ENCODE data around the gene DAAM1.

DAAM1 gene

DNA sequence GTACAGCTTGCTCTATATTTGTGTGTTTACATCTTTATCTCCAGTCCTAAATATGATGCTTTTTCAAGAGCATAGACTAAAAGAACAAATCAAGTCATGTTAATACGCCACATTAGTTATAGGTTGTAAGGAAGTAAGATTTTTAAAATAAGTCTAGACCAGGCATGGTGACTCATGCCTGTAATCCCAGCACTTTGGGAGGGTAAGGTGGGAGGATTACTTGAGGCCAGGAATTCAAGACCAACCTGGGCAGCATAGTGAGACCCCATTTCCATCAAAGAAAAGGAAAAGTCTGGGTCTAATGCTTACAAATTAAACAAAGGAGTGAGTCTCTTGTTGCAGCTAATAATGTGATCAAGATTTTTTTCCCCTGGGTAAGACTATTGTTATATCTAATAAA is 157.9 kb downstream of the DAAM1 start:
- Histone ChIP-seq H2AFZ (ENCODE audit: low read depth, low read length) (no peak overlapping the region), H2BK15ac (ENCODE audit: low read depth, poor library complexity, severe bottlenecking) (no peak overlapping the region), H3K9ac (ENCODE audit: low read length) (no peak overlapping the region), H3K27ac (ENCODE audit: low read length, poor library complexity, severe bottlenecking) (no peak overlapping the region), H3K4me1 (ENCODE audit: control insufficient read depth, insufficient read depth, low read depth, low read length) (peaks cover 8% of the 10 kb centered on the region), H3K79me1 (replicated peaks; ENCODE audit: low read length, poor library complexity, severe bottlenecking) (no peaks in the 10 kb centered on the region), H3K23ac (ENCODE audit: low read length in 2 of 2) (no peak overlapping the region), H3K18ac (ENCODE audit: low read depth in 1 of 2, low read length in 2 of 2) (no peak overlapping the region), H3K14ac (ENCODE audit: low read length in 2 of 2) (no peak overlapping the region), H3K4me3 (ENCODE audit: insufficient read depth in 1 of 2, low read depth in 1 of 2, low read length in 2 of 2) (no peak overlapping the region), H2BK12ac (ENCODE audit: low read length in 2 of 2) (no peak overlapping the region), H3K9me3 (ENCODE audit: control insufficient read depth, low read length) (no peaks in the 10 kb centered on the region), H4K8ac (ENCODE audit: low read length) (no peak overlapping the region), H2BK5ac (ENCODE audit: low read depth, low read length, poor library complexity, severe bottlenecking) (no peak overlapping the region), H3K27me3 (ENCODE audit: control insufficient read depth in 1 of 2, insufficient read depth in 1 of 2, low read length in 2 of 2) (no peaks in the 10 kb centered on the region), H2BK120ac (ENCODE audit: low read depth, low read length) (no peak overlapping the region), H3K36me3 (ENCODE audit: control insufficient read depth in 1 of 2, insufficient read depth in 2 of 2, low read depth in 1 of 2, low read length in 2 of 2) (peaks cover 15 to 34% of the 10 kb centered on the region in 2 experiments), H3K4me2 (ENCODE audit: low read length, poor library complexity, severe bottlenecking) (no peak overlapping the region), H3K4ac (ENCODE audit: low read depth in 1 of 2, low read length in 2 of 2) (no peak overlapping the region), H4K91ac (ENCODE audit: low read length) (no peak overlapping the region), H2AK5ac (ENCODE audit: low read length, severe bottlenecking) (no peak overlapping the region)
- WGBS = 100% methylated on average over 1 of the region's 1 CpG
- no peak for DNase-seq

DNA sequence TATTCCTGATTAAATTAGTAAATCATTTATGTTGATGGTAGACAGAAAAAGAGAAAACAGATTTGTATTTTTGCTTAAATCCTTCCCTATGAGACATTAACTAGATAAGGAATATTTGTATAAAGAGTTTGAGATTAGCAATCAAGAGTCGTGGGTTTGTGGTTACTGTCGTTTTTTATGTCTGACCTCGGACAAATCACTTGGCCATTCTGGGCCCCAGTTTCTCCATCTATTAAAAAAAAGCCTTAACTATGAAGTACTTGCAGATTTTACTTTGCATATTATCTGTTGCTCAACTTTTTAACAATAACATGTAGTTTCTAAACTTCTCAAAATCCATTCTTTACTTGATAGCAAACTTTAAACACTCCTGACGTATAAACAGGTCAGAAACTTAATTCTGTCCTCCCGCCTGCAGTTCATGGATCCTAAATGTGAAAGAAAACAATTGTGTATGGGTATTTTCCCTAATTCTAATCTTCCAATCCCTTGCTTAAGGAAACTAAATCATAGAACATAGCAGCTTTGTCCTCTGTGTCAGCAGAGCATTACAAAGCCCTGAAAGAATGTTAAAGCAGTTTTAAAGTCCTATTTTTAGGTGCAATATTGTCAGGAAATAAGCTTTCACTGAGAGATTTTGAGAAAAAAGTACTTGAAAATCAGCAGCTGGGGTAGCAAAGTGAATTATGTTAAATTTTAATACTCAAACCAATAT is 158.5 kb downstream of the DAAM1 start:
- Histone ChIP-seq H2BK15ac (ENCODE audit: low read depth, poor library complexity, severe bottlenecking) (no peak overlapping the region), H3K36me3 (ENCODE audit: control insufficient read depth in 1 of 2, insufficient read depth in 2 of 2, low read depth in 1 of 2, low read length in 2 of 2) (peaks cover 17 to 34% of the 10 kb centered on the region in 2 experiments), H3K9ac (ENCODE audit: low read length) (peak overlapping the region; percentile 56), H2BK5ac (ENCODE audit: low read depth, low read length, poor library complexity, severe bottlenecking) (no peak overlapping the region), H4K91ac (ENCODE audit: low read length) (no peak overlapping the region), H3K27me3 (ENCODE audit: control insufficient read depth in 1 of 2, insufficient read depth in 1 of 2, low read length in 2 of 2) (no peaks in the 10 kb centered on the region), H3K23ac (ENCODE audit: low read length in 2 of 2) (no peak overlapping the region), H3K27ac (ENCODE audit: low read length, poor library complexity, severe bottlenecking) (no peak overlapping the region), H3K14ac (ENCODE audit: low read length in 2 of 2) (no peak overlapping the region), H2AFZ (ENCODE audit: low read depth, low read length) (no peak overlapping the region), H3K4me1 (ENCODE audit: control insufficient read depth, insufficient read depth, low read depth, low read length) (peaks cover 8% of the 10 kb centered on the region), H4K8ac (ENCODE audit: low read length) (no peak overlapping the region), H2BK12ac (ENCODE audit: low read length in 2 of 2) (no peak overlapping the region), H3K79me1 (replicated peaks; ENCODE audit: low read length, poor library complexity, severe bottlenecking) (no peaks in the 10 kb centered on the region), H2BK120ac (ENCODE audit: low read depth, low read length) (no peak overlapping the region), H3K4ac (ENCODE audit: low read depth in 1 of 2, low read length in 2 of 2) (no peak overlapping the region), H3K18ac (ENCODE audit: low read depth in 1 of 2, low read length in 2 of 2) (no peak overlapping the region), H2AK5ac (ENCODE audit: low read length, severe bottlenecking) (no peak overlapping the region), H3K4me3 (ENCODE audit: insufficient read depth in 1 of 2, low read depth in 1 of 2, low read length in 2 of 2) (no peak overlapping the region), H3K4me2 (ENCODE audit: low read length, poor library complexity, severe bottlenecking) (no peak overlapping the region), H3K9me3 (ENCODE audit: control insufficient read depth, low read length) (no peaks in the 10 kb centered on the region)
- DNase-seq = peak; percentile 40
- 83% methylated on average over 1 of the region's 5 CpGs for WGBS

DNA sequence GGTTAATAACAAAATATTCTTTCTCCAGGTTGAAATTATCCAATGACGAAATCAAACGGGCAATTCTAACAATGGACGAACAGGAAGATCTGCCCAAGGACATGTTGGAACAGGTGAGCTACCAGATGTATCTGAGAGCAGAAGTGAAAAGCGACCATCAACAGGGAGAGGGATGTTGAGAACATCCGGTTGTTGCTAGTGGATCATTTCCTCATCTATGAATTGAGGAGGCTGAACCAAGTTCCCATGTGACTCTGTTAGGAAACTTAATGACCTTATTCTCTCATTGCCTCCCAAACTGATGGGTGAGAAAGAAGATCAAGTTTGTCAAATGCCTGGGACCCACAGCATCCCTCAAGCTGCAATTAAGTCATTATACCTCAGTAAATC is 159.0 kb downstream of the DAAM1 start:
- Histone ChIP-seq H3K36me3 (ENCODE audit: control insufficient read depth in 1 of 2, insufficient read depth in 2 of 2, low read depth in 1 of 2, low read length in 2 of 2) (peaks cover 17 to 36% of the 10 kb centered on the region in 2 experiments), H4K8ac (ENCODE audit: low read length) (no peak overlapping the region), H3K27me3 (ENCODE audit: control insufficient read depth in 1 of 2, insufficient read depth in 1 of 2, low read length in 2 of 2) (no peaks in the 10 kb centered on the region), H3K4me3 (ENCODE audit: insufficient read depth in 1 of 2, low read depth in 1 of 2, low read length in 2 of 2) (no peak overlapping the region), H2BK5ac (ENCODE audit: low read depth, low read length, poor library complexity, severe bottlenecking) (no peak overlapping the region), H3K4me2 (ENCODE audit: low read length, poor library complexity, severe bottlenecking) (no peak overlapping the region), H3K9me3 (ENCODE audit: control insufficient read depth, low read length) (no peaks in the 10 kb centered on the region), H2AK5ac (ENCODE audit: low read length, severe bottlenecking) (no peak overlapping the region), H3K9ac (ENCODE audit: low read length) (peak overlapping the region; percentile 56), H3K79me1 (replicated peaks; ENCODE audit: low read length, poor library complexity, severe bottlenecking) (no peaks in the 10 kb centered on the region), H3K4me1 (ENCODE audit: control insufficient read depth, insufficient read depth, low read depth, low read length) (peaks cover 7% of the 10 kb centered on the region), H3K27ac (ENCODE audit: low read length, poor library complexity, severe bottlenecking) (no peak overlapping the region), H2BK15ac (ENCODE audit: low read depth, poor library complexity, severe bottlenecking) (no peak overlapping the region), H3K18ac (ENCODE audit: low read depth in 1 of 2, low read length in 2 of 2) (no peak overlapping the region), H3K4ac (ENCODE audit: low read depth in 1 of 2, low read length in 2 of 2) (no peak overlapping the region), H2BK120ac (ENCODE audit: low read depth, low read length) (no peak overlapping the region), H2AFZ (ENCODE audit: low read depth, low read length) (no peak overlapping the region), H4K91ac (ENCODE audit: low read length) (no peak overlapping the region), H2BK12ac (ENCODE audit: low read length in 2 of 2) (peak overlapping the region in 1 of 2 experiments; percentile 79), H3K23ac (ENCODE audit: low read length in 2 of 2) (no peak overlapping the region), H3K14ac (ENCODE audit: low read length in 2 of 2) (no peak overlapping the region)
- no peak for DNase-seq
- 94% methylated on average over 4 of the region's 5 CpGs for WGBS

DNA sequence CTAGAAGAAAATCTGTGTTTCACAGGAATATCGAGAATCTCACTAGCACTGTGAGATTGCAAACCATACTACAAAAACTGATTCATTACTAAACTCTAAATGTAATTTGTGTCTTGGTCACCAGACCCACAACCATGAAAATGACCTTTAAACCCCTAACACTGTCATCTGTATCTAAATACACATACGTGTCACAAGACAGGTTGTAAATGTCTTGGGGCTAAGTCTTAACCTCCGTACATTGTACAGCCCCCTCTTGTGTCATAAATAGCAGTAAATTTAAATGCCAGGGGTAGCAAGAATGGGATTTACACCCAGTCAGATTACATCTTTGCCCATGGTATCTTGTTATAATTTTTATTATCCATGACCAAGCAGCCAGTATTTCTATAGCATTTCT is 159.4 kb downstream of the DAAM1 start:
- Histone ChIP-seq H2BK5ac (ENCODE audit: low read depth, low read length, poor library complexity, severe bottlenecking) (no peak overlapping the region), H3K36me3 (ENCODE audit: control insufficient read depth in 1 of 2, insufficient read depth in 2 of 2, low read depth in 1 of 2, low read length in 2 of 2) (peaks cover 15 to 40% of the 10 kb centered on the region in 2 experiments), H3K9ac (ENCODE audit: low read length) (no peak overlapping the region), H3K4ac (ENCODE audit: low read depth in 1 of 2, low read length in 2 of 2) (no peak overlapping the region), H3K27ac (ENCODE audit: low read length, poor library complexity, severe bottlenecking) (no peak overlapping the region), H3K23ac (ENCODE audit: low read length in 2 of 2) (no peak overlapping the region), H4K91ac (ENCODE audit: low read length) (no peak overlapping the region), H3K4me2 (ENCODE audit: low read length, poor library complexity, severe bottlenecking) (no peak overlapping the region), H2AFZ (ENCODE audit: low read depth, low read length) (no peak overlapping the region), H3K9me3 (ENCODE audit: control insufficient read depth, low read length) (no peaks in the 10 kb centered on the region), H2BK12ac (ENCODE audit: low read length in 2 of 2) (no peak overlapping the region), H3K18ac (ENCODE audit: low read depth in 1 of 2, low read length in 2 of 2) (no peak overlapping the region), H2AK5ac (ENCODE audit: low read length, severe bottlenecking) (no peak overlapping the region), H3K4me3 (ENCODE audit: insufficient read depth in 1 of 2, low read depth in 1 of 2, low read length in 2 of 2) (no peak overlapping the region), H3K79me1 (replicated peaks; ENCODE audit: low read length, poor library complexity, severe bottlenecking) (no peaks in the 10 kb centered on the region), H4K8ac (ENCODE audit: low read length) (no peak overlapping the region), H3K4me1 (ENCODE audit: control insufficient read depth, insufficient read depth, low read depth, low read length) (peaks cover 4% of the 10 kb centered on the region), H3K27me3 (ENCODE audit: control insufficient read depth in 1 of 2, insufficient read depth in 1 of 2, low read length in 2 of 2) (no peaks in the 10 kb centered on the region), H2BK15ac (ENCODE audit: low read depth, poor library complexity, severe bottlenecking) (no peak overlapping the region), H2BK120ac (ENCODE audit: low read depth, low read length) (no peak overlapping the region), H3K14ac (ENCODE audit: low read length in 2 of 2) (no peak overlapping the region)
- DNase-seq = no peak
- 85% methylated on average over 3 of the region's 3 CpGs for WGBS
